Measurements from ENCODE around the gene SRI. TPM values are rescaled to one million over a fixed set of nuclear protein-coding genes. Genes with fewer than 3 reads are reported as not detected.
"Not testable (repeated sequence)": the region's sequence is repeated elsewhere in the genome, so short reads cannot be mapped to it uniquely, and the experiment has no call there.

Gene SRI
- total and polyA plus RNA-seq, 7 donors, result 38.1 to 2,603 (median 80.9) TPM

DNA sequence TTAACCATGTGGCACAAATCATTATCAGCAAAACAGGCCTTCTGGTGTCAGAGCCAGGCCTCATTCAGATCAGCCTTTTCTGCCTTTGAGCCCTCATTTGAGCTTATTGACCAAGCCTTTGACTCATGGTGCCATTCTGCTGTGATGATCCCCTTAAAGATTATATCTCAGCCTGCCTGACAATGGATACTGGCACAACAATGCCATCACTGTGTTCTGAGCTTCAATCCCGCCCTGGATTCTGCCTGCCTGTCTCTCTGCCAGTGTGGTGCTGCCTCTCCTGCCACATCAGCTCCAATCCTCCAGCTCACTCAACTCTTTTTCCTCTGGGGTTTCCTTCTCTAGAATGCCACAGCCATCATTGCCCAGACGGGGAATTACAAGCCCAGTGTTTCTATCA lies 52.6 kb downstream of the SRI start:
- Histone ChIP-seq H3K27ac (no peak overlapping the region), H3K4me1 (no peaks in the 10 kb centered on the region), H3K27me3 (no peaks in the 10 kb centered on the region), H3K36me3 (no peaks in the 10 kb centered on the region), H3K4me3 (no peak overlapping the region), H3K9me3 (no peaks in the 10 kb centered on the region)
- no peak for DNase-seq
- WGBS, 2 donors, result 86 to 93% methylated on average over 2 of the region's 2 CpGs
- intact Hi-C loops (cut with DNase I), result no loop called here
- TF ChIP-seq, protein P1, sequence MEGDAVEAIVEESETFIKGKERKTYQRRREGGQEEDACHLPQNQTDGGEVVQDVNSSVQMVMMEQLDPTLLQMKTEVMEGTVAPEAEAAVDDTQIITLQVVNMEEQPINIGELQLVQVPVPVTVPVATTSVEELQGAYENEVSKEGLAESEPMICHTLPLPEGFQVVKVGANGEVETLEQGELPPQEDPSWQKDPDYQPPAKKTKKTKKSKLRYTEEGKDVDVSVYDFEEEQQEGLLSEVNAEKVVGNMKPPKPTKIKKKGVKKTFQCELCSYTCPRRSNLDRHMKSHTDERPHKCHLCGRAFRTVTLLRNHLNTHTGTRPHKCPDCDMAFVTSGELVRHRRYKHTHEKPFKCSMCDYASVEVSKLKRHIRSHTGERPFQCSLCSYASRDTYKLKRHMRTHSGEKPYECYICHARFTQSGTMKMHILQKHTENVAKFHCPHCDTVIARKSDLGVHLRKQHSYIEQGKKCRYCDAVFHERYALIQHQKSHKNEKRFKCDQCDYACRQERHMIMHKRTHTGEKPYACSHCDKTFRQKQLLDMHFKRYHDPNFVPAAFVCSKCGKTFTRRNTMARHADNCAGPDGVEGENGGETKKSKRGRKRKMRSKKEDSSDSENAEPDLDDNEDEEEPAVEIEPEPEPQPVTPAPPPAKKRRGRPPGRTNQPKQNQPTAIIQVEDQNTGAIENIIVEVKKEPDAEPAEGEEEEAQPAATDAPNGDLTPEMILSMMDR (IDR thresholded peaks at IDR 0.05), result no peak
- no peak for TF ChIP-seq EP300 (IDR thresholded peaks at IDR 0.05)
- TF ChIP-seq POLR2AphosphoS5 (IDR thresholded peaks at IDR 0.05), result no peak
- TF ChIP-seq POLR2A (IDR thresholded peaks at IDR 0.05), result no peak

- intact Hi-C loops (cut with DNase I), result no loop called here
- H3K27ac ChIP-seq, result no peak overlapping the region
These were observed 54.1 kb downstream of the SRI start for GRCh38 chr7:88165697-88166096.

GRCh38 chr7:88159741-88160140 lies 60.1 kb downstream of the SRI start:
- intact Hi-C loops (cut with DNase I); H3K9me3 ChIP-seq; H3K27ac ChIP-seq; DNase-seq; H3K27me3 ChIP-seq; H3K36me3 ChIP-seq; H3K4me1 ChIP-seq; H3K4me3 ChIP-seq: not testable (repeated sequence)
- WGBS, 2 donors, result 84 to 89% methylated on average over 2 of the region's 2 CpGs

More at GRCh38 chr7:88165697-88166096, 54.1 kb downstream of the SRI start:
- Histone ChIP-seq H3K27me3 (no peaks in the 10 kb centered on the region), H3K9me3 (no peaks in the 10 kb centered on the region), H3K4me1 (no peaks in the 10 kb centered on the region), H3K36me3 (no peaks in the 10 kb centered on the region), H3K4me3 (no peak overlapping the region)
- no peak for TF ChIP-seq POLR2AphosphoS5 (IDR thresholded peaks at IDR 0.05)
- TF ChIP-seq, protein P1 (IDR thresholded peaks at IDR 0.05), result no peak
- no peak for TF ChIP-seq EP300 (IDR thresholded peaks at IDR 0.05)
- TF ChIP-seq POLR2A (IDR thresholded peaks at IDR 0.05), result no peak
- no peak for DNase-seq

DNA sequence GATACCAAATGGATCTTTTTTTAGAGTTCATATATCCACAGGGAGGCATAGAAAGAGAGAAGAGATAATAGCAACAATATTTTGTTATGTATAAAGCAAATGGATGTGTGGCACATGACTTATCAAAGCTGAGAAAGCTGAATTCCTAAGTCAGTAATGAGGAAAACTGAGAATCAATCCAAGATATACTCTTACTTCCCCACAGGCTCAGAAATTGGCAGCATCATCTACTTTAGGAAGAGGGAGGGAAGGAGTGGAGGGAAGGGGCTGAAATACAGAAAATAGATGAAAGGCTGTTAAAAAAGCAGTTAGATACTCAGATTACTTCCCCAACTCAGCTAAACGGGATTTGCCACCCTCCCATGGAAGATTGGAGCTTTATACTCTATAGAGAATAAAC lies 63.5 kb downstream of the SRI start:
- 53 to 57% methylated on average over 1 of the region's 1 CpG for WGBS, 2 donors
- peaks cover 0 to 4% (median 1%) of the 10 kb centered on the region in 4 donors for H3K9me3 ChIP-seq
- H3K27ac ChIP-seq, result no peak overlapping the region
- H3K4me3 ChIP-seq, result no peak overlapping the region
- DNase-seq, result no peak
- no peaks in the 10 kb centered on the region for H3K4me1 ChIP-seq
- H3K36me3 ChIP-seq, result no peaks in the 10 kb centered on the region
- TF ChIP-seq EP300 (IDR thresholded peaks at IDR 0.05), result no peak
- TF ChIP-seq, protein P1 (IDR thresholded peaks at IDR 0.05), result no peak
- TF ChIP-seq POLR2A (IDR thresholded peaks at IDR 0.05), result no peak
- no peak for TF ChIP-seq POLR2AphosphoS5 (IDR thresholded peaks at IDR 0.05)
- H3K27me3 ChIP-seq, result no peaks in the 10 kb centered on the region
- intact Hi-C loops (cut with DNase I), result no loop called here

- H3K9me3 ChIP-seq, result peaks cover 0 to 4% (median 1%) of the 10 kb centered on the region in 4 donors
- intact Hi-C loops (cut with DNase I), result no loop called here
- H3K27me3 ChIP-seq, result no peaks in the 10 kb centered on the region
- H3K36me3 ChIP-seq, result no peaks in the 10 kb centered on the region
- DNase-seq, result no peak
- no peak overlapping the region for H3K27ac ChIP-seq
- 94 to 96% methylated on average over 4 of the region's 4 CpGs for WGBS, 2 donors
- no peak overlapping the region for H3K4me3 ChIP-seq
- H3K4me1 ChIP-seq, result no peaks in the 10 kb centered on the region
- TF ChIP-seq POLR2A (IDR thresholded peaks at IDR 0.05) (no peak), POLR2AphosphoS5 (IDR thresholded peaks at IDR 0.05) (no peak), EP300 (IDR thresholded peaks at IDR 0.05) (no peak)
- TF ChIP-seq, protein P1 (IDR thresholded peaks at IDR 0.05), result no peak
These were observed 64.1 kb downstream of the SRI start for GRCh38 chr7:88155756-88156155.

Other genes with a start within 250 kb of the SRI start
- gene STEAP4, start 86.9 kb upstream of the SRI start, total RNA-seq, result 10 to 100 TPM; 10.5 to 15.8 (median 12.9) TPM
- gene STEAP4, start 86.9 kb upstream of the SRI start, polyA plus RNA-seq, result 1 to 10 TPM in 1 of 3 donors, under 1 TPM in 2; 0.23 to 4.9 (median 0.60) TPM

Data from sigmoid colon (tissue), 7 donors.